Sigmoid colon (tissue), 7 donors: ENCODE measurements around the gene B3GALNT2. TPM values are rescaled to one million over a fixed set of nuclear protein-coding genes. Genes with fewer than 3 reads are reported as not detected.

ENCODE experiments used
- DNase-seq: peaks from one replicate; pipeline ENCODE4 v3.0.0-alpha.2; 2019
- H3K27ac ChIP-seq, 4 donors: fragments of 200-600 bp; sonication (generic); one replicate each; pipeline ENCODE4 v1.5.1; 2016 to 2019; ENCODE audit warnings: mild to moderate bottlenecking in 1 of 4
- H3K27me3 ChIP-seq, 3 donors: fragments of 200-600 bp; sonication (generic); one replicate each; pipeline ENCODE4 v1.5.1; 2019; ENCODE audit warnings: mild to moderate bottlenecking in 1 of 3
- H3K36me3 ChIP-seq, 4 donors: fragments of 200-600 bp; sonication (generic); one replicate each; pipeline ENCODE4 v1.5.1; 2016 to 2019
- H3K4me1 ChIP-seq, 4 donors: fragments of 200-600 bp; sonication (generic); one replicate each; pipeline ENCODE4 v1.5.1; 2017 to 2019
- H3K4me3 ChIP-seq, 4 donors: fragments of 200-600 bp; sonication (generic); one replicate each; pipeline ENCODE4 v1.5.1; 2017 to 2019; ENCODE audit warnings: mild to moderate bottlenecking in 2 of 4, moderate library complexity in 1 of 4
- H3K9me3 ChIP-seq, 4 donors: fragments of 200-600 bp in 3 of 4; sonication (generic) in 3 of 4; one replicate each; pipeline versions ENCODE4 v1.5.1 to v1.6.1; 2013 to 2019
- EP300 ChIP-seq, 4 donors: sonication (generic); formaldehyde crosslinking; IDR thresholded peaks; one replicate each; pipeline ENCODE4 v1.6.1; 2017; ENCODE audit warnings: antibody characterized with exemption in 4 of 4
- POLR2A ChIP-seq, 2 donors: fragments of 450-650 bp; IDR thresholded peaks; one replicate each; pipeline ENCODE4 v1.6.1; 2016; ENCODE audit warnings: antibody characterized with exemption in 2 of 2, mild to moderate bottlenecking in 2 of 2, moderate library complexity in 2 of 2
- POLR2AphosphoS5 ChIP-seq, 4 donors: sonication (generic); formaldehyde crosslinking; IDR thresholded peaks; one replicate each; pipeline ENCODE4 v1.6.1; 2017; ENCODE audit warnings: antibody characterized with exemption in 4 of 4
- WGBS, 2 donors: extraction: QIAGEN DNeasy Blood & Tissue Kit; methylation state at CpG; one replicate each; pipeline ENCODE4 v1.1.7; 2013; 5-methylcytosine and 5-hydroxymethylcytosine counted together
- intact Hi-C: fragments of 100-400 bp; cut with DNase I; formaldehyde crosslinking; loops from one replicate; pipeline ENCODE4 v1.15.1; 2023
- polyA plus RNA-seq, 3 donors: library from polyadenylated mRNA; stranded (reverse); fragments of 200-250 nt; gene quantifications; one replicate each; pipeline ENCODE4 v1.2.3, GENCODE V29; 2013
- total RNA-seq, 4 donors: library from RNA; depleted of rRNA; stranded (reverse); fragments of >200 nt; gene quantifications; one replicate each; pipeline ENCODE4 v1.1.0, GENCODE V29; 2016
- TF ChIP-seq, protein P1 (sequence below), 4 experiments: fragments of 450-650 bp in 3 of 4; fragments of 200-600 bp in 1 of 4; IDR thresholded peaks; one replicate each; pipeline ENCODE4 v1.5.1; 2016 to 2019; ENCODE audit warnings: antibody characterized with exemption in 4 of 4, mild to moderate bottlenecking in 3 of 4, moderate library complexity in 2 of 4
- donor health status: healthy with polysubstance abuse.
- donor health status: Bipolar disorder and iron deficiency.
- donor health status: healthy.

Gene B3GALNT2
- total and polyA plus RNA-seq, 7 donors = 1.8 to 58.7 (median 38.5) TPM

GRCh38 chr1:235525314-235525713 lies 21.1 kb upstream of the B3GALNT2 start:
- H3K4me3 ChIP-seq = no peak overlapping the region
- intact Hi-C loops = no loop called here
- 54 to 71% methylated on average over 4 of the region's 4 CpGs for WGBS, 2 donors

DNA sequence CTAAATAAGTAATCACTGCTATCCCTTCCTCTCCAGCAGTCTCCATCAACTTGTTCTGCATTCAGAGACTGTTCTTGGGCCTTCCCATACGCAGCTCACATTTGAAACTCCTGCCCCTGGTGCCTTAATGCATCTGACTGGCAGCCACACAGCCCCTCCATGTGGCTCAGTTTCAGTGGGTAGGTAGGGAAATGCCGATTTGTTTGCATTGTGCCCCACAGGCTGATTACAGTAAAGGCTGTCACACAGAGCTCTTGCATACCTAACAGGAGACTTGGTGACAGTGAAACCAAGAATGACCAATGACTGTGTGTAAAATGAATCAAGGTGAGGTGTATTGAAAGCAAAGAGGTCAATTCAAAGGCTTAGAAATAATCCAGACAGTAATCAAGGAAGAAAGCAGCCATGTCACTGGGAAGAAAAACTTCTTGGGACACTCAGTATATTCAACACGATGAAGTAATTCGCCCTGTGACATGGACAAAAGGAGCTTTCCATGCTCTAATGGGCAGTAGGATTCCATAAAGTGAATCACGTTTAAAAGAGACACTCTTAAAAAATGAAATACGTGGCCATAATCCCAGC lies 12.7 kb upstream of the B3GALNT2 start:
- intact Hi-C loops = loop anchor here (10.0 kb wide), 1 partner anchor 208 kb away; no protein-coding TSS in a partner anchor
- Histone ChIP-seq H3K27ac (no peak overlapping the region), H3K4me1 (no peaks in the 10 kb centered on the region), H3K9me3 (no peaks in the 10 kb centered on the region), H3K27me3 (no peaks in the 10 kb centered on the region), H3K36me3 (no peaks in the 10 kb centered on the region), H3K4me3 (no peak overlapping the region)
- 87 to 90% methylated on average over 6 of the region's 6 CpGs for WGBS, 2 donors
- TF ChIP-seq EP300 (IDR thresholded peaks at IDR 0.05) (no peak), POLR2AphosphoS5 (IDR thresholded peaks at IDR 0.05) (no peak)
- DNase-seq = no peak

More at GRCh38 chr1:235525314-235525713, 21.1 kb upstream of the B3GALNT2 start:
- Histone ChIP-seq H3K27me3 (no peaks in the 10 kb centered on the region), H3K9me3 (no peaks in the 10 kb centered on the region), H3K4me1 (no peaks in the 10 kb centered on the region), H3K27ac (no peak overlapping the region), H3K36me3 (no peaks in the 10 kb centered on the region)
- TF ChIP-seq, protein P1, sequence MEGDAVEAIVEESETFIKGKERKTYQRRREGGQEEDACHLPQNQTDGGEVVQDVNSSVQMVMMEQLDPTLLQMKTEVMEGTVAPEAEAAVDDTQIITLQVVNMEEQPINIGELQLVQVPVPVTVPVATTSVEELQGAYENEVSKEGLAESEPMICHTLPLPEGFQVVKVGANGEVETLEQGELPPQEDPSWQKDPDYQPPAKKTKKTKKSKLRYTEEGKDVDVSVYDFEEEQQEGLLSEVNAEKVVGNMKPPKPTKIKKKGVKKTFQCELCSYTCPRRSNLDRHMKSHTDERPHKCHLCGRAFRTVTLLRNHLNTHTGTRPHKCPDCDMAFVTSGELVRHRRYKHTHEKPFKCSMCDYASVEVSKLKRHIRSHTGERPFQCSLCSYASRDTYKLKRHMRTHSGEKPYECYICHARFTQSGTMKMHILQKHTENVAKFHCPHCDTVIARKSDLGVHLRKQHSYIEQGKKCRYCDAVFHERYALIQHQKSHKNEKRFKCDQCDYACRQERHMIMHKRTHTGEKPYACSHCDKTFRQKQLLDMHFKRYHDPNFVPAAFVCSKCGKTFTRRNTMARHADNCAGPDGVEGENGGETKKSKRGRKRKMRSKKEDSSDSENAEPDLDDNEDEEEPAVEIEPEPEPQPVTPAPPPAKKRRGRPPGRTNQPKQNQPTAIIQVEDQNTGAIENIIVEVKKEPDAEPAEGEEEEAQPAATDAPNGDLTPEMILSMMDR (IDR thresholded peaks at IDR 0.05) = no peak
- no peak for TF ChIP-seq POLR2AphosphoS5 (IDR thresholded peaks at IDR 0.05)
- TF ChIP-seq EP300 (IDR thresholded peaks at IDR 0.05) = no peak
- TF ChIP-seq POLR2A (IDR thresholded peaks at IDR 0.05) = no peak
- no peak for DNase-seq

DNA sequence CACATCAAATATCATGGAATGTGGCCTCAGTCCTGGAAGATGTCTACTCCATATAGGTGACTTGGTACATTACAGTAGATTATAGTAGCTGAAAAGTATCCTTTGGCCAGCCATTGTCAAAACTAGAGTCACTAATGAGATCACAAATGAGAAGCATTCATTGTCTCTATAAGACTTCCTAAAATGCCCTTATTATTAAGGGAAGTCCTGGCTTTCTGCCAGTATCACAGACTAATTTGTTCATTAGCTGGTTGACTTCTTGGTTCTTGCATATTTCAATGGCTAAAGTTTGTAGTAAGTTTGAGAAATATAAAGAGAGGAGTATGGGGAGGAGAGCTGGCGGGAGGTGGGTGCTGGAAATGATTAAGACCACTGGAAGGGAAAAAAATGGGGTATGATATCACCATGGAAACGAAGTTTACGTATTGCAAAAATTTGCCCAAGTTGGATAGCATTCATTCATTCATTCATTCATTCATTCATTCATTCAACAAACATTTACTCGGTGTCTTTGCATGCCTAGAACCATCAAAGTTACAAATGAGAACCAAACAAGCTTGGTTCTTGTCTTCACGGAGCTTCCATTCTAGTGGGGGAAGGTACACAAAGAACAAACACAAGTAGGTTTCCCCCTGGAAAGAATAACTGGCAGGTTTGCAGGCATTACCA lies 11.7 kb upstream of the B3GALNT2 start:
- Histone ChIP-seq H3K4me1 (no peaks in the 10 kb centered on the region), H3K4me3 (no peak overlapping the region), H3K27ac (no peak overlapping the region), H3K27me3 (no peaks in the 10 kb centered on the region), H3K36me3 (no peaks in the 10 kb centered on the region), H3K9me3 (no peaks in the 10 kb centered on the region)
- WGBS, 2 donors = 92 to 94% methylated on average over 5 of the region's 5 CpGs
- intact Hi-C loops = loop anchor here (10.0 kb wide), 1 partner anchor 209 kb away; no protein-coding TSS in a partner anchor
- no peak for DNase-seq
- TF ChIP-seq POLR2A (IDR thresholded peaks at IDR 0.05) (no peak), POLR2AphosphoS5 (IDR thresholded peaks at IDR 0.05) (no peak), EP300 (IDR thresholded peaks at IDR 0.05) (no peak)
- TF ChIP-seq, protein P1 (IDR thresholded peaks at IDR 0.05) = no peak

- TF ChIP-seq EP300 (IDR thresholded peaks at IDR 0.05) = no peak
- TF ChIP-seq, protein P1 (IDR thresholded peaks at IDR 0.05) = peak; percentile 48 to 94 (median 78)
- TF ChIP-seq POLR2AphosphoS5 (IDR thresholded peaks at IDR 0.05) = no peak
- no peak for TF ChIP-seq POLR2A (IDR thresholded peaks at IDR 0.05)
- no peaks in the 10 kb centered on the region for H3K4me1 ChIP-seq
- no peak overlapping the region for H3K27ac ChIP-seq
- no peaks in the 10 kb centered on the region for H3K36me3 ChIP-seq
- intact Hi-C loops = loop anchor here (5.0 to 10.0 kb wide), 3 partner anchors 211 to 459 kb away; no protein-coding TSS in a partner anchor
- no peaks in the 10 kb centered on the region for H3K27me3 ChIP-seq
- no peak for DNase-seq
- no peak overlapping the region for H3K4me3 ChIP-seq
- no peaks in the 10 kb centered on the region for H3K9me3 ChIP-seq
- 34 to 39% methylated on average over 8 of the region's 8 CpGs for WGBS, 2 donors
Measured at GRCh38 chr1:235513495-235514366, 9.5 kb upstream of the B3GALNT2 start.
